Mononuclear cell (primary cell): ENCODE results near the gene GDAP2. TPM values are rescaled to one million over a fixed set of nuclear protein-coding genes. Genes with fewer than 3 reads are reported as not detected.

ENCODE experiments used
- H3K27me3 ChIP-seq: 2 replicates; pipeline ENCODE4 v1.6.0; 2011; ENCODE audit warnings: low read length, control low read depth; ENCODE audit not compliant: insufficient read depth
- H3K4me1 ChIP-seq: 2 replicates; pipeline ENCODE4 v1.5.1; 2011; ENCODE audit warnings: mild to moderate bottlenecking, low read length, control low read depth; ENCODE audit not compliant: insufficient read depth
- H3K4me3 ChIP-seq: 2 replicates; pipeline ENCODE4 v1.5.1; 2011; ENCODE audit warnings: mild to moderate bottlenecking, low read length, moderate library complexity
- H3K9me3 ChIP-seq: 2 replicates; pipeline ENCODE4 v1.5.1; 2011; ENCODE audit warnings: low read depth, mild to moderate bottlenecking, control low read depth, low read length
- total RNA-seq: library from RNA; depleted of rRNA; stranded (reverse); fragments of >200 nt; gene quantifications from one replicate; pipeline ENCODE4 v1.2.3, GENCODE V29; 2012

The GDAP2 gene
- total RNA-seq, result 27.8 TPM

- no peaks in the 10 kb centered on the region for H3K9me3 ChIP-seq
- no peaks in the 10 kb centered on the region for H3K27me3 ChIP-seq
- H3K4me1 ChIP-seq, result peaks cover 36% of the 10 kb centered on the region
- H3K4me3 ChIP-seq, result peak within 1 kb of the TSS; percentile 83
These were observed at the start of gene GDAP2, which contains the start of gene WDR3 for GRCh38 chr1:117929343-117930172. TSS of gene GDAP2 (minus strand) at chr1:117929621. CDS start at chr1:117920357, 9,264 bp downstream. TSS of gene WDR3 (plus strand) at chr1:117929739. CDS start at chr1:117933320, 3,581 bp downstream.

DNA sequence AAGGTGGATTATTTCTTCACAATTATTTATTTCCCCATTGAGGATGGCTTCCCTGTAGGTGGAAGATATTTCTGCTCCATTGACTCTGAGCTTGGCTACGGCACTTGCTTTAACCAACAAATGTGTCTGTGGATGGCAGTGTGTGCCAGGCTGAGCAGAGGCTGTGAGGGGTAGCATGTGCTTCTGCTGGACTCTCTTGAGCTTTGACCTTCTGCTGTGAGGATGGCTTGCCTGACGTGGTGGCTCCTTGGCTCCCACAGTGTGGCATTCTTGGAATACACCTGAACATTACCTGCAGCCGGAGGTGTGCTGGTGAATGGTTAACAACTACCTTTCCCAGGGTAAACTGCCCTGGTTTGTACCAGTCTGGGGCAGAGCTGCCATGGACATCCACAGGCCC, 47.0 kb upstream of the GDAP2 start:
- H3K4me1 ChIP-seq, result no peaks in the 10 kb centered on the region

DNA sequence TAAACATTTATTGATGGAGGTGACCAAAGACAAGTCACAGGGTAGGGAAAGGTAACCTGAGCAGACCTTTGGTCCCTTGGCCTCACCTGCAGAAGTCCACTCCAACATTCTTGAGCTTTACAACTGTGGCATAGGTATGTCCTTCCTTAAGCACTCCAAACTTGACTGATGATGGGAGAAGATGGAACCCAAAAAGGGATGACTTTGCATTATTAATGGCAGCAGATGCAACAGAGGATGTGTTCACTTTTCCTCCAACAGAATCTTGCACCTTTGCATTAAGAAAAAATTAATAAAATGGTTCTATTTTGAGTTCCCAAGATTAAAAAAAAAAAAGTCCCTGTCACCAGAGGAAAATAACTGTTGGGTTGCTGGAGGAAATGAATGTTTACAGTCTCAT, 42.4 kb upstream of the GDAP2 start:
- no peaks in the 10 kb centered on the region for H3K9me3 ChIP-seq
- H3K4me1 ChIP-seq, result no peaks in the 10 kb centered on the region
- peaks cover 2% of the 10 kb centered on the region for H3K27me3 ChIP-seq
- no peak overlapping the region for H3K4me3 ChIP-seq

More for the DNA sequence above, 47.0 kb upstream of the GDAP2 start:
- peaks cover 2% of the 10 kb centered on the region for H3K27me3 ChIP-seq
- no peaks in the 10 kb centered on the region for H3K9me3 ChIP-seq
- H3K4me3 ChIP-seq, result no peak overlapping the region

GRCh38 chr1:117970252-117970651, 40.8 kb upstream of the GDAP2 start:
- no peak overlapping the region for H3K4me3 ChIP-seq
- peaks cover 2% of the 10 kb centered on the region for H3K27me3 ChIP-seq
- H3K4me1 ChIP-seq, result no peaks in the 10 kb centered on the region
- no peaks in the 10 kb centered on the region for H3K9me3 ChIP-seq

- no peak overlapping the region for H3K4me3 ChIP-seq
- H3K27me3 ChIP-seq, result no peaks in the 10 kb centered on the region
- H3K4me1 ChIP-seq, result no peaks in the 10 kb centered on the region
- H3K9me3 ChIP-seq, result no peaks in the 10 kb centered on the region
These were observed 38.5 kb upstream of the GDAP2 start for GRCh38 chr1:117967881-117968280.

DNA sequence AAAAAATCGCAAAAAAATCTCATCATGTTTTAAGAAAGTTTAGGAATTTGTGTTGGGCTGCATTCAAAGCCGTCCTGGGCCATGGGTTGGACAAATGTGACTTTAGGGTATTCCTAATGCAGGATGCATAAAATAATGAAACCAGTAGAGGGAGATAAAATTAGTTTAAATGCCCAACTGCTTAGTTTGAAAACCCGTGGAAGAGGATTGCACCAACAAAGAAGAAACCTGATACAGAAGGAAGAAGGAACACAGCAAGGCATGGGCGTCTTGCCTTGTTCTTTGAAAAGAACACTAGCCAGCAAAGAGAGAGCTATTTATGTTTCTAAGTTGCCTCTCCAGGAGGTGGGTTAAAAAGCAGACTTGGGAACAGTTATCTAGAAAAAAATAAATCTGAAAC, 38.1 kb upstream of the GDAP2 start:
- Histone ChIP-seq H3K4me3 (no peak overlapping the region), H3K4me1 (no peaks in the 10 kb centered on the region)

GRCh38 chr1:117964290-117965038, 35.0 kb upstream of the GDAP2 start:
- no peak overlapping the region for H3K4me3 ChIP-seq
- no peaks in the 10 kb centered on the region for H3K27me3 ChIP-seq
- H3K4me1 ChIP-seq, result no peaks in the 10 kb centered on the region
- H3K9me3 ChIP-seq, result no peaks in the 10 kb centered on the region

More for the DNA sequence above, 38.1 kb upstream of the GDAP2 start:
- Histone ChIP-seq H3K27me3 (no peaks in the 10 kb centered on the region), H3K9me3 (no peaks in the 10 kb centered on the region)

- no peaks in the 10 kb centered on the region for H3K9me3 ChIP-seq
- no peaks in the 10 kb centered on the region for H3K27me3 ChIP-seq
- no peaks in the 10 kb centered on the region for H3K4me1 ChIP-seq
- no peak overlapping the region for H3K4me3 ChIP-seq
These were observed 29.9 kb upstream of the GDAP2 start for GRCh38 chr1:117959364-117959763.

GRCh38 chr1:117952386-117952785, 23.0 kb upstream of the GDAP2 start:
- Histone ChIP-seq H3K4me3 (no peak overlapping the region), H3K27me3 (no peaks in the 10 kb centered on the region), H3K9me3 (no peaks in the 10 kb centered on the region), H3K4me1 (no peaks in the 10 kb centered on the region)

DNA sequence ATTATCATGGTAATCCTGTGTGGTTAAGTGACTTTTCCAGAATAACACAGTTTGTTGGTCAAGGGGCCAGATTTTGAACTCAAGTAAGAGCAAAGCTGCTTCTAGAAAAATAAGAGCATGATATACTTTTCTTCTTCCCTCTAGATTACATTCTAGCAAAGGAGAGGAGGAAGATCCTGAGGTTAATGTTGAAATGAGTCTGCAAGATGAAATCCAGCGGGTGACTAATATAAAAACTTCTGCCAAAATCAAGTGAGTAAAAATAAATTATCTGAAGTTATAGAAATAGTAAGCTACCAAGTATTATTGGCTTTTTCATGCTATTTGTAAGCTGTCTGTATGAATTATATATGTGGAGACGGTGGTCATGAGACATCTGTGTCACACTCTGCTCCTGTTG, 12.9 kb upstream of the GDAP2 start:
- Histone ChIP-seq H3K4me3 (no peak overlapping the region), H3K4me1 (no peaks in the 10 kb centered on the region), H3K27me3 (no peaks in the 10 kb centered on the region), H3K9me3 (no peaks in the 10 kb centered on the region)

DNA sequence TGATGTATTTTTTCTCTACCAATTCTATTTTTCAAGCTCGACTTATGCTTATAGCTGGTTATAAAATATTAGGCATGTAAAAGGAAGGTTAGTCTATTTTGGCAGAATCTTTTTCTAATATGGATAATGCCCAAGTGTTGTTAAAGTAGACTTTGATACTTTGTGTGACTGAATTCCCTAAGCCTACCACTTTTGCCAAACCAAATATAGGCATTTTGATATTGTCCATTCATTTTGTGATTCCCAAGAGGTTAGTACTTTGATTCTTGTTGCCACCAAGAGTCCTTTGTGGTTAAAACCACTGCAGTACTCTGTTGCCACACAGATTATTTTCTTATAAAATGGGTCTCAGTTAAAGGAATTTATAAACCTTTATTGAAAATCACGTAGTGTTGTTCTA, 4.3 kb upstream of the GDAP2 start:
- H3K9me3 ChIP-seq, result no peaks in the 10 kb centered on the region
- peaks cover 15% of the 10 kb centered on the region for H3K4me1 ChIP-seq
- no peak overlapping the region for H3K4me3 ChIP-seq
- H3K27me3 ChIP-seq, result no peaks in the 10 kb centered on the region

GRCh38 chr1:117932576-117932975, 3.2 kb upstream of the GDAP2 start:
- Histone ChIP-seq H3K9me3 (no peaks in the 10 kb centered on the region), H3K4me1 (peaks cover 23% of the 10 kb centered on the region), H3K27me3 (no peaks in the 10 kb centered on the region), H3K4me3 (no peak overlapping the region)

DNA sequence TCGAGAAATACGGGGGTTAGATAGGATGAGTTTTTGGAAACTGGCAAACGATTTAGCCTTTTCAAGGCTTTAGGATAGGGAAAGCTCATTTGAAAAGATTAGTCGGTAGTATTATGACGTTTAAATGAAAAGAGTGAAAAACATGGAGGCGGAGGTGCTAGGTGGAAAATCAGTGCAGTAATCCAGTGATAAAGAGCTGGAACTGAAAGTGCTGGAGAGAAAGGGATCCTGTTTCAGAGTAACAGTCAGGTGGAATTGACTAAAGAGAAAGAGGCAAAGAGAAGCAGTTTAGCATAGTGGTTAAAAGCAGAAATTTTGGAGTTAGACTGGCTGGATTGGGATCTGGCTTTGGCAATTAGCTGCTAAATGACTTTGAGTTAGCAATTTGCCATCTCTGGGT, 1.1 kb upstream of the GDAP2 start:
- H3K27me3 ChIP-seq, result no peaks in the 10 kb centered on the region
- peak overlapping the region; percentile 83 for H3K4me3 ChIP-seq
- H3K4me1 ChIP-seq, result peaks cover 30% of the 10 kb centered on the region
- no peaks in the 10 kb centered on the region for H3K9me3 ChIP-seq

DNA sequence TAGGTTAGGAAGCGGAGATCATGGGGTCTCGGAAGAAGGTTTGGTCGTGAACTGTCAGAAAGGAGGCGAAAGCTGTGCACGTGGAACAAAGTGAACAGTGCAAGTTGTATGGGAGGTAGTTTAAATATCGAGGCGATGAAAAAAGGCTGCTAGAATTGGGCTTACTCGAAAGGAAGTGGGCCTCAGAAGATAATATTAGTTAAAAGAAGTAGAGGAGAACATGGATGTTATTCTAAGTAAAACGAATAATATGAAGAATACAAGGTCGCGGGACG, 689 bp upstream of the GDAP2 start:
- Histone ChIP-seq H3K9me3 (no peaks in the 10 kb centered on the region), H3K27me3 (no peaks in the 10 kb centered on the region), H3K4me1 (peaks cover 34% of the 10 kb centered on the region), H3K4me3 (peak overlapping the region; percentile 83)

- H3K9me3 ChIP-seq, result no peaks in the 10 kb centered on the region
- H3K4me1 ChIP-seq, result peaks cover 36% of the 10 kb centered on the region
- no peaks in the 10 kb centered on the region for H3K27me3 ChIP-seq
- H3K4me3 ChIP-seq, result peak overlapping the region; percentile 83
These were observed 509 bp downstream of the GDAP2 start for GRCh38 chr1:117928881-117929342.
